Type B pancreatic cell (in vitro differentiated cells): ENCODE data around the gene FAF1. TPM values are rescaled to one million over a fixed set of nuclear protein-coding genes. Genes with fewer than 3 reads are reported as not detected.

Source experiments
- DNase-seq: peaks from one replicate; pipeline ENCODE4 v3.0.0; 2021; ENCODE audit warnings: mixed read lengths; ENCODE audit not compliant: unreplicated experiment; ENCODE audit errors: extremely low spot score
- H3K27ac Mint-ChIP-seq: 2 replicates; pipeline ENCODE4 v1.8.0; 2021; ENCODE audit warnings: mild to moderate bottlenecking, mixed read lengths
- H3K27me3 Mint-ChIP-seq: 2 replicates; pipeline ENCODE4 v1.8.0; 2021; ENCODE audit warnings: mixed read lengths
- H3K36me3 Mint-ChIP-seq: 2 replicates; pipeline ENCODE4 v1.8.0; 2021; ENCODE audit warnings: mixed read lengths
- H3K4me1 Mint-ChIP-seq: one replicate; pipeline ENCODE4 v1.8.0; 2021; ENCODE audit warnings: mixed read lengths; ENCODE audit not compliant: unreplicated experiment
- H3K4me3 Mint-ChIP-seq: 2 replicates; pipeline ENCODE4 v1.8.0; 2021; ENCODE audit warnings: mild to moderate bottlenecking, mixed read lengths
- H3K9me3 Mint-ChIP-seq: 2 replicates; pipeline ENCODE4 v1.8.0; 2021; ENCODE audit warnings: mixed read lengths
- total RNA-seq: library from RNA; stranded (reverse); gene quantifications from 2 replicates; pipeline ENCODE4 v1.2.1, GENCODE V29; 2021; ENCODE audit warnings: low replicate concordance
- TF ChIP-seq, protein P1 (sequence below): fragments of 200-600 bp; sonication (generic); conservative IDR thresholded peaks from 2 replicates; pipeline ENCODE4 v1.5.0; 2021; ENCODE audit warnings: antibody characterized with exemption, mild to moderate bottlenecking

FAF1 gene
- total RNA-seq, 1 donor from 2014 or later = 49.9 TPM

DNA sequence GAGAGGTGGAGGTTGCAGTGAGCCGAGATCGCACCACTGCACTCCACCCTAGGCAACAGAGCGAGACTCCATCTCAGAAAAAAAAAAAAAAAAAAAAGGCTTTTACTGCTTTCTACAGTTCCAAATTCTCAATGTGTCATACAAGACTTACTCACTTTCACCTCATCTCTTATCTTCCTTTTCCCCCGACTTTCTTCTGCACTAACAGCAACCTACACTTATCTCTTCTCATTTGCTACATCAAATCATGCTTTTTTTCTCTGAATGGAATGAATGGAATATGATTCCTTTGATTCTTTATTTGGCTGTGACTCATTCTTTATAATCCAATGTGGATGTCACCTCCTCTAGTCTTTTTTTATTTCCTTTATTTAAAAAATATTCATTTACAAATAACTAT lies 368.5 kb downstream of the FAF1 start:
- Mint-ChIP-seq H3K9me3 (no peaks in the 10 kb centered on the region), H3K36me3 (peaks cover 23% of the 10 kb centered on the region), H3K27me3 (no peaks in the 10 kb centered on the region), H3K4me3 (no peak overlapping the region), H3K27ac (no peak overlapping the region), H3K4me1 (no peaks in the 10 kb centered on the region)
- TF ChIP-seq, protein P1, sequence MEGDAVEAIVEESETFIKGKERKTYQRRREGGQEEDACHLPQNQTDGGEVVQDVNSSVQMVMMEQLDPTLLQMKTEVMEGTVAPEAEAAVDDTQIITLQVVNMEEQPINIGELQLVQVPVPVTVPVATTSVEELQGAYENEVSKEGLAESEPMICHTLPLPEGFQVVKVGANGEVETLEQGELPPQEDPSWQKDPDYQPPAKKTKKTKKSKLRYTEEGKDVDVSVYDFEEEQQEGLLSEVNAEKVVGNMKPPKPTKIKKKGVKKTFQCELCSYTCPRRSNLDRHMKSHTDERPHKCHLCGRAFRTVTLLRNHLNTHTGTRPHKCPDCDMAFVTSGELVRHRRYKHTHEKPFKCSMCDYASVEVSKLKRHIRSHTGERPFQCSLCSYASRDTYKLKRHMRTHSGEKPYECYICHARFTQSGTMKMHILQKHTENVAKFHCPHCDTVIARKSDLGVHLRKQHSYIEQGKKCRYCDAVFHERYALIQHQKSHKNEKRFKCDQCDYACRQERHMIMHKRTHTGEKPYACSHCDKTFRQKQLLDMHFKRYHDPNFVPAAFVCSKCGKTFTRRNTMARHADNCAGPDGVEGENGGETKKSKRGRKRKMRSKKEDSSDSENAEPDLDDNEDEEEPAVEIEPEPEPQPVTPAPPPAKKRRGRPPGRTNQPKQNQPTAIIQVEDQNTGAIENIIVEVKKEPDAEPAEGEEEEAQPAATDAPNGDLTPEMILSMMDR = no peak
- no peak for DNase-seq

DNA sequence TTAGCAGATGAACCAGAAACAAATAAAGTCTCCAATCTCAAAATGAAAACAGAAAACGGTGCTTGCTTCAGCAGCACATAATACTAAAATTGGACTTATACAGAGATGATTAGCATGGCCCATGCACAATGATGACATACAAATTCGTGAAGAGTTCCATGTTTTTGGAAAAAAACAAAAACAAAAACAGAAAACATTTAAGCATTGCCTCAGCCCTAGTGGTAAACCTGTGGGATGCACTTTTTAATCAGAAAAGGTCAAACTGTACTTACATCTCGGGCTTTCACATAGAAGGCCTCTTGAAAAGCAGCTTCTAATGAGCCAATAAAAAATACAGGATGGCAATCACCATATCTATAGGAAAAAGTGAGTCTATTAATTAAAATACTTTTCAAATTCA lies 377.7 kb downstream of the FAF1 start:
- no peak for DNase-seq
- Mint-ChIP-seq H3K9me3 (no peaks in the 10 kb centered on the region), H3K36me3 (no peaks in the 10 kb centered on the region), H3K4me3 (no peak overlapping the region), H3K4me1 (no peaks in the 10 kb centered on the region), H3K27me3 (no peaks in the 10 kb centered on the region), H3K27ac (no peak overlapping the region)
- TF ChIP-seq, protein P1 = peak; percentile 55

DNA sequence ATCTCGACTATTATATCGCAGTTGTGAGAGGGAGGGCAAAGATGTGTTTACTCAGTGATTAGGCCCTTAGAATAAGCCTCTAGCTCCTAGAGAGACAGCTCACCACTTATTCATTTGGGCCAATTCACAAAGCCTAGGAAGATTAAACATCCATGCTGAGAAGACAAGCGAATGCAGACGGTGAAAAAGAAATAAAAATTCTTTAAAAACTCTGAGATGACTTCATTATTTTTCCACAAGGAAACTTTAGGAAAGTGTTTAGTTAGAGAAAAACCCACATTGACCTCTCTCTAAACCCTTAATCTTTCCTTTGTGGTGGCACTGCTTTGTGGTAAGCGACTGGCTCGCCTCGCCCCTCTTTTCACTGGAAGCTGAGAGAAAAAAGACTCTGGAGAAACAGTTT lies 390.0 kb downstream of the FAF1 start:
- peaks cover 15% of the 10 kb centered on the region for H3K4me1 Mint-ChIP-seq
- H3K27me3 Mint-ChIP-seq = no peaks in the 10 kb centered on the region
- TF ChIP-seq, protein P1 = no peak
- peaks cover 6% of the 10 kb centered on the region for H3K36me3 Mint-ChIP-seq
- H3K9me3 Mint-ChIP-seq = no peaks in the 10 kb centered on the region
- H3K4me3 Mint-ChIP-seq = no peak overlapping the region
- DNase-seq = no peak
- H3K27ac Mint-ChIP-seq = no peak overlapping the region

DNA sequence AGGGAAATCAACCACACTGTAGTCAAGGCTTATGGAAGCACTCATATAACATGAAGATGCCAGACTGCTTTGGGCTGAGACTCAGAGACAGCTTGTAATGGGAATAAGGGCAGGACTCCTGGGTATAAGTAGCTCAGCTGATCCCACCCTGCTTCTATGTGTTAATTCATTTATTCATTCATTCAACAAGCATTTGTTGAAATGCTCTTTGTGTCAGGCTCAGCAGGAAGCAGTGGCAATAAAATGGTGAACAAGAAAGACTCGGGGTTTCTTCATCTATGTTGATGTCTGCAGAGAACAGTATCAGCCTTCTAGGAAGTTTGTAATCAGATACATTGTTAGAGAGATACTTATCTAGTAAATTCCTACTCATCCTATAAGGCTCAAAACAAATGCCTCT lies 391.3 kb downstream of the FAF1 start:
- no peak overlapping the region for H3K27ac Mint-ChIP-seq

DNA sequence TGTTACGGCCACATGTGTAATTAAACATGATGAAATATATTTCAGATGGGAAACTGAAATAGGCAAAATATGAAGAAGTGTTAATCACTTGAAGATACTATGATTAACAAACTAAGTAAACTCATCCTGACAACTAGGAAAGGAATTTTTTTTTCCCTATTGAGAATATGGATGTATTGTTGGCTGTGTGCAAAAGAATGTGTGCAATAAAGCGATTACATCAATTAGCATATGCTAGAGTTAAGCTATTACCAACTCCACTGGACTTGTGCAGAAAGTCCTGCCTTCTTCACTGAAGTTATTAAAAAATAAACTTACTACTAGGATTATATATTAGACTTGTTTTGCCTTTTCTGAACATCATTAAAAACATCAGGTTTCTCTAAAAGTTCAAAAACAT lies 393.7 kb downstream of the FAF1 start:
- Mint-ChIP-seq H3K4me3 (no peak overlapping the region), H3K36me3 (peaks cover 9% of the 10 kb centered on the region), H3K27ac (no peak overlapping the region), H3K9me3 (no peaks in the 10 kb centered on the region), H3K4me1 (peaks cover 15% of the 10 kb centered on the region), H3K27me3 (no peaks in the 10 kb centered on the region)
- DNase-seq = no peak
- TF ChIP-seq, protein P1 = no peak

More for the DNA sequence above, 391.3 kb downstream of the FAF1 start:
- peaks cover 15% of the 10 kb centered on the region for H3K4me1 Mint-ChIP-seq
- H3K4me3 Mint-ChIP-seq = no peak overlapping the region
- H3K27me3 Mint-ChIP-seq = no peaks in the 10 kb centered on the region
- no peak for DNase-seq
- no peaks in the 10 kb centered on the region for H3K9me3 Mint-ChIP-seq
- peaks cover 12% of the 10 kb centered on the region for H3K36me3 Mint-ChIP-seq
- TF ChIP-seq, protein P1 = no peak

DNA sequence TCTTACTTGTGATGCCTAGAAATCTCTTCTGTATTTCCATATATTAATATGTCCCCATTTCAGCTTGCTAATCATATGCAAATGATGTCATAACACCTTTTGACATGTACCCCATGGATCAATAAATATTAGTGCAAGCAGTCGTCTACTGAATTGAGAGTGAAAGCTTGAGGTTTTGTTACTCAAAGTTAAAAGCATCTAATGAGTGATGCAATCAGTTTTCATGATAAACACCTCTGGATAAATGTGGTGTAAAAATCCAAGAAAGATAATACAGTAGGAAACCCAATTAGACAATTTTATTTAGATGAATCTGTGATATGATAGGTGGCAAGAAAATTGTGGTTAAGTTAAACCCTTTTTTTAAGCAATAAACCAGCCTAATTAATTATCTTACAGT lies 395.6 kb downstream of the FAF1 start:
- TF ChIP-seq, protein P1 = no peak
- H3K27ac Mint-ChIP-seq = no peak overlapping the region
- H3K27me3 Mint-ChIP-seq = no peaks in the 10 kb centered on the region
- H3K9me3 Mint-ChIP-seq = no peaks in the 10 kb centered on the region
- H3K4me3 Mint-ChIP-seq = no peak overlapping the region
- no peak for DNase-seq
- H3K36me3 Mint-ChIP-seq = peaks cover 12% of the 10 kb centered on the region
- H3K4me1 Mint-ChIP-seq = peaks cover 14% of the 10 kb centered on the region
